ACHN (cell line): ENCODE measurements around the gene NTNG1.

Source experiments
- DNase-seq: peaks from one replicate; pipeline ENCODE4 v3.0.0-alpha.2; 2015
- in situ Hi-C: cut with HindIII; loops from 2 replicates; pipeline ENCODE4 v1.10.0; 2017; ENCODE audit warnings: low sequenced_read_pairs, low pct_ligation_motif_present, low pct_unique_long_range_greater_than_20kb

The NTNG1 gene

DNA sequence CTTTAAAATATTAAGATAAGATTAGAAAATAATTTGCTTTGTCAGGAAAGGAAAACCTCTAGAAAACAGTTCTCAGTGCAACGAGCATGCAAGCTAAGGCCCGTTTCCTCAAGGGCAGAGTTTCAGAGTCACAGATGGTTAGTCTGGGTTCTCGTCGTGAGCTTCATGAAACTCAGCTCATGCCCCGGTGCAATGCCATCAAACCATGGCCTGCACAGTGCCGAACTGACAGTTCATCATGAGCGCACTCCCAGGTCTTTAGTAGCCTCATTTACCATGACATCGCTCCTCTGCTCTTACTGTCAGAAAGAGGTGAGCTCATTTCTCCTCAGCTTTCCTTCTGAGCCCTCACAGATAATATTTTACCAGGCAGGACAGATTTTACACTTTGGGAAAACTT, 319.2 kb downstream of the NTNG1 start:
- no peak for DNase-seq
- in situ Hi-C loops: no loop called here

DNA sequence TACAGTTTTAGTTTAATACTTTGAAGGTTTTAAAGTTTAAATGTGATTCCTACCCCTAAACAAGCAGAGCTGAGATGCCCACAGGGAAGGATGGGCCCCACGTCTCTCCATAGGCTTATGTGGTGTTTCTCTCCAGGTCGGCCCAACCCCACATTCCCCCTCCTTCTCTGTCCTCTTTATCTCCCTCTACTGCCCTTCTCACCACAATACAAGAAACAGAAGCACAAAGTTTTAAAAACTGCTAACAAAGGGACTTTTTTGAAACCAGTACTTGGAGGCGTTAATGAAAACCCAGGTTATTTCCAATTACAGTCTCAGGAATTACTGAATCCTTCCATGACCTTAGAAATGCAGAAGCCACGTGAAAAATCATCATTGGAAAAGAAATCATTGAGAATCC, 324.0 kb downstream of the NTNG1 start:
- in situ Hi-C loops: no loop called here
- peak; percentile 9 for DNase-seq

DNA sequence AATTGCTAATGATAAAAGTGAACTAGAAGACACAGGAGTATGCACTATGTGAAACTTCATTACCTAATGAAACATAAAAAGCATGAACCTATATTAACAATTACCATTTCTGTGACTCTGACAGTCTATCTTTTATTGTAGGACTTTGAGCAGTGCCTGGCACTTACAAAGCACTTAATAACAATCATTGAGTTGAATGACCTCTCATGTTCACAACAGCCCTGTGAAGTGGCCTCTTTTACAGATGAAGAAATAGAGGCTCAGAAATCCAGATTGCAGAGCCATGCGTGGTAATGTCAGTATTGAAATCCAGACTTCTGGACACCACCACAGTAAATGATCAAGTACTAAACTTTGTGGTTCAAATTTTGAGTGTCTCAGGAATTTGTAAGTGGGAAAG, 326.4 kb downstream of the NTNG1 start:
- no peak for DNase-seq
- in situ Hi-C loops: no loop called here

DNA sequence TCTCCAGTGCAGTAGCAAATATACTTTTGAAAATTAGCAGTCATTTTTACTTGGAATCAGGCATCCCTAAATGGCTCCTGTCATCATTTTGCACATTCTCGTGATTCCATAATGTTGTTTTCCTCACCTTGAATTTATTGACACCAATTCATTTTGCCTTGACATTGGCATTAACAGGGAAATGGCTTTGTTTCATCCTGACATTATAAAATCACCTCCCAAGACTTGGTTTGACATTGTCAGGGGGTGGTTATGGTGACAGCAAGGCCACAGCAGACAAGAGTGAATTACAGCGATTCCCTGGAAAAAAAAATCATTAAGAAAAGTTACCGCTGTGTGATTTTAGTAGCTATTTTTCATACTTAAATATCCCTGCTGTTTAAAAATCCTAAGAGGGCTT, 327.0 kb downstream of the NTNG1 start:
- DNase-seq: no peak
- in situ Hi-C loops: no loop called here

DNA sequence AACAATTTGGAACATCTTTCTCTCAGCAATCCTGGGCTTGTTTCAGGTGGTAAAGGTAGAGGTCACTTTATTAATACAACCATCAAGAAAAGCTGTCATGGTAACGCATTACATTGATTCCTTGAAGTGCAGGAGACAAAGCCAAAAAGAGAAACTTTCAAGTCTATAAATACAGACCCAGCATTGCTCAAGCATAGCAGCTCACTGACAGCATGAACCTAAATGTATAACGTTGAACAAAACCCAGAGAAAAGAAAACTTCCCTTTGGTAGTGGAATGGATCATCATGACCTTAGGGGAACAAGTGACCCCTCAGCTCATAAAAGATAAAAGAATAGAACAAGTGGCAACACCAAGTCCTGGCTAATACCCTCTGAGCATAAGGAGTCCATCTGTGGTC, 332.2 kb downstream of the NTNG1 start:
- DNase-seq: no peak
- in situ Hi-C loops: no loop called here

DNA sequence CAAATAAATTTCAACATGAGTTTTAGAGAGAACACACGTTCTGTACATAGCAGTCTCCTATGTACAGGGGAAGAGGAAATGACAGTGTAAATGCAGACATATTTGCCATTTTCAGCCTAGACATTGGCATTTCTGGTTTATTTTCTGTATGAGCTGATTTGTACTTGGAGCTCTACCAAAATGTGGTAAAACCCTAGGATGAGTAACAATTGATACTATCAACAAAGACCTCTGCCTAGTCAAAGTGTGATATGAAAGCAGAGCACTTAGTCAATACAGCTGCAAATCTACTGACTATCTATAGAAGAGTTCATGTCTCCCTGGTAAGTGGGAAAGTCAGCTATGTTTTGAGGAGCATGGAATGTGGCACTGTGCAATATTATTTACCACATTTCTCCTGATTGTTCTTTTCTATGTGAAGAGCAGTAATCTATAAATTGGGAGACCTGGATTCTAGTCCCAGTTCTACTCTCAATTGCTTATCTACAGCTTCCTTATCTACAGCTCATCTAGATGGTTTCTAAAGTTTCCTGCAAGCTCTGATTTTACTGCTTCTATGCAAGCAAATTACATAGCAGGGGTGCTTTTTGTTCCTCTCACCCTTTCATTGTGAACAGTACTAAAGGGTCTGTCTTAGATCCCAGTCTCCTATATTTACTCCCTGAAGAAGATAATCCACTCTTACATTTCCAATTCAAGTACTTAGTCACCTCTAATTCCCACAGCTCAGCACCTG, 334.2 kb downstream of the NTNG1 start:
- DNase-seq: no peak
- in situ Hi-C loops: no loop called here

DNA sequence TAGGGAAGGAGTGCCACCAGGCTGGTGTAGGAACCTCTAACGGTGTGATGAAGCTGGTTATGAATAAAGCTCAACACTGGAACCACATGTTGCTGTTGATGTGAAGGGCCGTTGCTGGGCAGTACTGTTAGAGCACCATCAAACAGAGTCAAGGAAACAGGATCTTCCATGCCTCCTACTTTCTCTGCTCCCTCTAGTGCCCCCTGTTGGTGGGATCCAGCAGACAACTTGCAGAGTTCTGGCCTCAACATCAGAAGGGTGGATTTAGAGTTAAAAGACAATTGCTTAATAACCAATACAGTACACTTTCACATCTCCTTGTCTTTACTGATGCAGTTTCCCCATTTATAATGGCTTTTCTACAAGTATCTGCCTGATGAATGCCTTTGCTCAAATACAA, 336.4 kb downstream of the NTNG1 start:
- in situ Hi-C loops: no loop called here
- DNase-seq: peak; percentile 10

DNA sequence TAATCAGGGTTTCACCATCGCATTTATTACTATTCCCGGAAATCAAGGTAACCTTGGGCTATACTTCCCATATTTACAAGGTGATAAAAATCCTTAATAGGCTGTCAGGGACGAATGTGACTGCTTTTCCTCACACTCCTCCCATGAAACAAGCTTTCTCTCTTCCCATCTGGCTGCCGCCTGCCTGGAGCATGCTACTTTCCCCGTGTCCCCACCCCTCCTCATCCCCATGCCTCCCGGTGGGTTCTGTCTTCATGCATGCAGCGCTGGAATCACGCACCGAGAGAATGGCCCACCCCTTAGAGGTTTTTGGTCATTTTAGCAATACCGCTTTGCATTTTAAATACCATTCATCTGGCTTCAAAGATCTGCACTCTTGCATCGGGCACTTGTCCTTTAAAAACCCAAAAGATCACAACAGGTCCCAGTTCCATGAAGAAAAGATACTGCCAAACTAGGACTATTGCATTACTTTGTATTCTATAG, 339.1 kb downstream of the NTNG1 start:
- no peak for DNase-seq
- in situ Hi-C loops: no loop called here

DNA sequence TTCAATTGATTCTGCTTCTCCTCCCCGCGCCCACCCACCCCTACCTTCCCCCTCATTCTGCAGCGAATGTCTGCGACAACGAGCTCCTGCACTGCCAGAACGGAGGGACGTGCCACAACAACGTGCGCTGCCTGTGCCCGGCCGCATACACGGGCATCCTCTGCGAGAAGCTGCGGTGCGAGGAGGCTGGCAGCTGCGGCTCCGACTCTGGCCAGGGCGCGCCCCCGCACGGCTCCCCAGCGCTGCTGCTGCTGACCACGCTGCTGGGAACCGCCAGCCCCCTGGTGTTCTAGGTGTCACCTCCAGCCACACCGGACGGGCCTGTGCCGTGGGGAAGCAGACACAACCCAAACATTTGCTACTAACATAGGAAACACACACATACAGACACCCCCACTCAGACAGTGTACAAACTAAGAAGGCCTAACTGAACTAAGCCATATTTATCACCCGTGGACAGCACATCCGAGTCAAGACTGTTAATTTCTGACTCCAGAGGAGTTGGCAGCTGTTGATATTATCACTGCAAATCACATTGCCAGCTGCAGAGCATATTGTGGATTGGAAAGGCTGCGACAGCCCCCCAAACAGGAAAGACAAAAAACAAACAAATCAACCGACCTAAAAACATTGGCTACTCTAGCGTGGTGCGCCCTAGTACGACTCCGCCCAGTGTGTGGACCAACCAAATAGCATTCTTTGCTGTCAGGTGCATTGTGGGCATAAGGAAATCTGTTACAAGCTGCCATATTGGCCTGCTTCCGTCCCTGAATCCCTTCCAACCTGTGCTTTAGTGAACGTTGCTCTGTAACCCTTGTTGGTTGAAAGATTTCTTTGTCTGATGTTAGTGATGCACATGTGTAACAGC, 339.9 kb downstream of the NTNG1 start:
- in situ Hi-C loops: no loop called here

DNA sequence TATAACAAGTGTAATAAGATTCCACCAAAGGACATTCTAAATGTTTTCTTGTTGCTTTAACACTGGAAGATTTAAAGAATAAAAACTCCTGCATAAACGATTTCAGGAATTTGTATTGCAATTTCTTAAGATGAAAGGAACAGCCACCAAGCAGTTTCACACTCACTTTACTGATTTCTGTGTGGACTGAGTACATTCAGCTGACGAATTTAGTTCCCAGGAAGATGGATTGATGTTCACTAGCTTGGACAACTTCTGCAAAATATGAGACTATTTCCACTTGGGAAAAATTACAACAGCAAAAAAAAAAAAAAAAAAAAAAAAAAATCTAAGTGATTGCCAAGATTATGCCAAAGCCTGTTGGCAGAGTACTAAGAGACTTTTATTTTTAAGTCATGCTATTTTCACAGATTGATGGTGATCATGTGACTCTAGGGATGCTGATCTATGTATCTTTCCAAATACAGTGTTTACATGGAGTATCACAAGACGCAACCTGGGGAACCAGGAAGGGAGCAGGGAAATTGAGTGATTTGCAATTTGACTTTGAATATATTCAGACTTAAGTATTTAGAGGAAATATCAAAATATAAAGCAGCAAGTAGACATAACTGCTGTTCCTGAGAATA, 341.0 kb downstream of the NTNG1 start:
- no peak for DNase-seq
- in situ Hi-C loops: no loop called here

More for the DNA sequence above, 339.9 kb downstream of the NTNG1 start:
- peak; percentile 48 for DNase-seq

DNA sequence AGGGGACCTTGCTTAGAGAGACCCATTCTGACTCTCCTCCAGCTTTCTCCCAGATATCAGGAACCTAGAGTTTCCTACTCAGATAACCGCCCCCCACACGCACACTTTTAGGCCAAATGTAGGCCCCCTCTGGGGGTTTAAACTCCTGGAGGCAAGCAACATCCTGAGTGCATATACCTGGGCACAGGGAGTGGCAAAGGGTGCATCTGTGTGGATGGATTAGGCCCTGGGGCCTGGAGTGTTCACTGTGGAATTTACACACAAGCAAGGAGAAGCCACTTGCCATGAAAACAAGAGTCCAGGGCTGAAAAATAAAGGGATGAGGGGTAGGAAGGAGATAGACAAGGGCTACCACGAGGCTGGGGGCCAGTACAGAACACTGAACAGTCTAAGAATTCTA, 343.1 kb downstream of the NTNG1 start:
- in situ Hi-C loops: no loop called here
- no peak for DNase-seq

DNA sequence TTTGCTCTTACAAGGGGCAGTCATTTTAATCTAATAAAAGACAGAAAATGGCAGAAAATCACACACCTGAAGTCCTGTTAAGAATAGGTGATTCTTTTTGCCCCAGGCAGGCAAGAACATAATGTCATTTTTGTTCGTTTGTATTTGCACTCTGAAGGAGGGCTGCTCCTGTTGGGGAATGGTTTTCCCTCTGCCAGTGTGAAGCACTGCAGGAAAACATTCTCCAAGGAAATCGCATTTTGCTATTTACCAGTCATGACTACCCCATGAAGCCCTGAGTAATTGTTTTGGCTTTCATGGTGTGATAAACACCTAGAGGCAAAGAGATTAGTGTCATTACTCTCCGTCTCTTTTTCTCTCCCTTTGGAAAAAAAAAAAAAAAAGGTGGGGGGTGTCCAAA, 345.5 kb downstream of the NTNG1 start:
- in situ Hi-C loops: no loop called here

DNA sequence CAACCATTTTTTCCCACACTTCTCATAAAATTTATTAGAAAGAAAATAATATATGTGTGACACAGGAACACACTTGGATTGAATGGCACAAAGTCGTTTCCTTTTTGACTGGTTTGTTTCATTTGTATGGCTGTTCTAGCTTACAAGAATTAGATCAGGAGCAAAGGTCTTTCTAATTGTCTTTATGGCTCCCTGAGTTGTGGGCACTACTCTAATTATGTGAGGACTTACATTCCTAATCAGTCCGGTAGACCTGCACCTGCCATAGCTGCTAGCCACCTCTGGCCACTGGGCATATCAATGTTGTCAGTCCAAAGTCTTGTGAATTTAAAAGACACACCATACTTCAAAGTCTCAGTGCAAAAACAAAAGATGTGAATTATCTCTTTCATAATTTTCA, 346.7 kb downstream of the NTNG1 start:
- in situ Hi-C loops: no loop called here
- DNase-seq: no peak

More for the DNA sequence above, 345.5 kb downstream of the NTNG1 start:
- DNase-seq: no peak

DNA sequence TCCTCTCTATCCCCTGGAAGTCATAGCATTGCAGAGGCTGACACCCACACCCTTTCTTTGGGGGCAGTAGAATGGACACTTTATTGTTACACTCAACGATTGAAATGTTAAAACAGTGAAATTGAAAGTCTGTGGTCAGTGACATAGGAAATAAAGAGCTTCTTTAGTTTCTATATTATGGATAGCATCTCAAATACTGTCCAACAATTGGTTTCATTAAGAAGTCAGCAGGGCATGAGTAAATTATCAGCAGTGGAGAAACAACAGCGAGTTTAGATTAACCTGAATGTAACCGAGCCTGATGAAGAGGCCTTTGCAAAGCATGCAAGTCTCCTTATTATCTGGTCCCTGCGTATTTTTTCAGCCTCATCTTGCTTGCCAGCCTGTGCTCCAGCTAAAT, 350.7 kb downstream of the NTNG1 start:
- no peak for DNase-seq
- in situ Hi-C loops: no loop called here

DNA sequence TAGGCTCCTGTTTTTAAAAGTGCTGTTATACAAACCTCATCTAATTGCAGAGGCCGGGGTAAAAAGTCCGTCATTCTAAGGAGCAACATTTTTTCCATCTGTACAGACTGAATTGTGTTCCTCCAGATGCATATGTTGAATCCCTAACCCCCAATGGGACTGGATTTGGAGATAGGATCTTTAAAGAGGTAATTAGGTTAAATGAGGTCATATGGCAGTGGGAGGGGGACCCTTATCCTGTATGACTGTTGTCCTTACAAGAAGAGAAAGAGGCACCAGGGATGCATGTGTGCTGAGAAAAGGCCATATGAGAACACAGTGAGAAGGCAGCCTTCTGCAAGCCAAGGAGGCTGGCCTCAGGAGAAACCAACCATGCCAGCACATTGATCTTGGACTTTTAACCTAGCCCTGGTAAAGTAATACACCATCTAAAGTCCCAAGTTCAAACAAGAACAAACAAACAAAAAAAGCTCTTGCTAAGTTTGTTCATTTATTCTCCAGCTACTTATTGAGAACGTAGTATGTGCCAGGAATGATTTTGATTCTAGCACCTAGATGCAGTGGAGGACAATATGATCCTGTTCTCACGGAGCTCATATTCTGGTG, 352.4 kb downstream of the NTNG1 start:
- no peak for DNase-seq
- in situ Hi-C loops: no loop called here

DNA sequence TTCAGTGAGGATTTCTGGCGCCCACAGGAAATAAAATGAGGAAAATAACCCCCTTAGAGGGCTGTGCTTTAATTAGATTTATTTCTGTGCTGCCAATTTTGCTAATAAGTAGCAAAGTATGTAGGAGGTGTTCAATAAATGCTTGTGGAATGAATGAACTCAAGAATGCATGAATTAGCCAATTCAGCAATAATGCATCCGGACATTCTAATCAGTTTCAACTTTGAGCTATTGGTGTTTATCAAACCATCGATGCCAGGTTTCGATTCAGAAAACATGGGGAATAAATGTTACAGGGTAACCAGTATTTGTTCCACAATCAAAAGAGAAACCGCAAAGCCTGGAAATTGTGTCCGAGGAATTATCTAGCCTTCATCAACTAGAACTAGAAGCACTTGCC, 353.2 kb downstream of the NTNG1 start:
- in situ Hi-C loops: no loop called here
- DNase-seq: no peak

DNA sequence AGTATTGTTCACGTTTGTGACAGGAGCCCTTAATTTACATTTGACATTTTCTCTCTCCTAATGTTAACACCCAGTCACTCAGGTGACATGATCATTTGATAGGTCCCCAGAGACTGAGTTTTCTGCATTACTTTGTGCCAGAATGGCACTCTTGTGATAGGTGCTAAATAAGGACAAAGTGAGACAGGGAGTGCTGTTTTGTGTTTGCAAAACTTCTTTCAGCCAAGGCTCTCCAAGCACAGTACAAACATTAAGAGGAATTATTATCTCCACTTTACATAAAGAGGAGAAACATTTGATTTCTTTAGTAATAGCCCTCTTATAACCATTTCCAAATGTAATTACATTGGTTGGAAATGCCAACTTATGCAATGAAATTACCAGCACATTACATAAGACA, 355.2 kb downstream of the NTNG1 start:
- in situ Hi-C loops: no loop called here

DNA sequence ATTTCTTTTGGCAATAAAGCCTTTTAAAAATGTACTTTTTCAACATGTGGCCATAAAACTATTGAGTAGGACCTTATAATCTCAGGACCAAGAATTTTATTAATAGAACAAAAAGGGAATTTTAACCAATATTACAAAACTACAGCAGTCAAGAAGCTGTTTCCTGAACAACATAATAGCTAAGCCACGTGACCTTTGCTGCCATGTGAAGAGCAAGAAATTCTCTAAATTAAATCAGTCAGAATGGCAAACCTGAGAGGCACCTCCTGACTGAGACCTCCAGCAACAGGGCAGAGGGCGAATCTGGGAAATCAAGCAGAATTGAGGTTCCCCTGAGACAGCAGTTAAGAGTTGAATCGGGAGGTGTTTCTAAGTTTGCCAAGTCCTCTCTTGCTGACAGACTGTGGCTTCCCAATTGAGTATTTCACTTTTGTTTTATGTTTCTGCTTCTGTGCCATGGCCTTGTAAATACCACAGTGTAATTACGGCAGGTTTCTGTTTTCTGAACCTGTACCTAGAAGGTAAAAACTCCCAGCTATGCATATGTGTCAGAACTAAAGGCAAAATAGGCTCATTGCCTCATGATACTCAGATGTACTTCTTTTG, 358.4 kb downstream of the NTNG1 start:
- in situ Hi-C loops: no loop called here
- DNase-seq: no peak

More for the DNA sequence above, 355.2 kb downstream of the NTNG1 start:
- no peak for DNase-seq
